GM18505 (cell line): ENCODE measurements around the gene SCTR.

Experiments used
- ATAC-seq: cut with Tn5 transposase; IDR thresholded peaks from one replicate; pipeline ENCODE4 v1.9.1; 2021; ENCODE audit not compliant: unreplicated experiment
- POLR2A ChIP-seq: IDR thresholded peaks from 4 replicates; pipeline ENCODE4 v1.6.1; 2011; ENCODE audit warnings: borderline replicate concordance; ENCODE audit not compliant: insufficient read depth, insufficient read length; ENCODE audit errors: extremely low read depth

Gene SCTR

GRCh38 chr2:119488245-119489214 lies 35.8 kb downstream of the SCTR start:
- no peak for TF ChIP-seq POLR2A
- ATAC-seq: no peak

- peak; percentile 72 for ATAC-seq
- no peak for TF ChIP-seq POLR2A
These were observed 36.6 kb downstream of the SCTR start for GRCh38 chr2:119487434-119488244.

- no peak for ATAC-seq
- TF ChIP-seq POLR2A: no peak
These were observed 37.4 kb downstream of the SCTR start for GRCh38 chr2:119486886-119487285.

- no peak for TF ChIP-seq POLR2A
- no peak for ATAC-seq
These were observed 38.0 kb downstream of the SCTR start for GRCh38 chr2:119486196-119486827.

GRCh38 chr2:119485336-119486110 lies 38.8 kb downstream of the SCTR start:
- no peak for ATAC-seq
- no peak for TF ChIP-seq POLR2A

GRCh38 chr2:119484834-119485233 lies 39.4 kb downstream of the SCTR start:
- no peak for ATAC-seq
- TF ChIP-seq POLR2A: no peak

GRCh38 chr2:119483896-119484718 lies 40.2 kb downstream of the SCTR start:
- TF ChIP-seq POLR2A: no peak
- no peak for ATAC-seq

GRCh38 chr2:119483395-119483753 lies 40.9 kb downstream of the SCTR start:
- TF ChIP-seq POLR2A: no peak
- no peak for ATAC-seq

- TF ChIP-seq POLR2A: no peak
- no peak for ATAC-seq
These were observed 41.5 kb downstream of the SCTR start for GRCh38 chr2:119482481-119483394.

GRCh38 chr2:119481501-119482455 lies 42.5 kb downstream of the SCTR start:
- no peak for TF ChIP-seq POLR2A

More at GRCh38 chr2:119481501-119482455, 42.5 kb downstream of the SCTR start:
- no peak for ATAC-seq
